ENCODE results near the gene HS6ST3. TPM values are rescaled to one million over a fixed set of nuclear protein-coding genes. Genes with fewer than 3 reads are reported as not detected.

Gene HS6ST3
- total RNA-seq, 1 donor from 2014 or later = under 0.01 TPM

DNA sequence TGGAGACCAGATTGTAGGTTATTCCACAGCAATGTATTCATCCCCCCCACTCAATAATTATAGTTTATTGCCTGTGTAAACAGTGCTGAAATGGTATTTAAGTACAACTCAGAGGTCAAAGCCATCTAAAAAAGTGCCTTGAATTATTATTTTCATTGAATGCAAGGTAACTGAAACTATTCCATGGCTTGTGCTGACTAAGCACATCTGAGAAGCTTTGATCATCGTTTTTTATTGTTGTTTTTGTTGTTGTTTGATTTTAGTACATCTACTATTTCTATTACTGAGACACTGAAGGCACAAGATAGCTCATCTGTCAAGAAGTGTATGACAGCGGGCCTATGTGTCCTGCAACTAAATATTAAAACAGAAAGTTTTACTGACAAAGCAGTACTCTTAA, 596.4 kb downstream of the HS6ST3 start:
- TF ChIP-seq CTCF (IDR thresholded peaks at IDR 0.05; ENCODE audit: insufficient read depth, low read length, severe bottlenecking) = no peak
- Histone ChIP-seq H3K27me3 (ENCODE audit: control insufficient read depth, insufficient read depth, low read length) (no peaks in the 10 kb centered on the region), H3K4me3 (ENCODE audit: low read depth, low read length) (no peak overlapping the region), H3K36me3 (ENCODE audit: control insufficient read depth, insufficient read depth, low read length) (no peaks in the 10 kb centered on the region)
- DNase-seq (ENCODE audit: low read depth) (no peak), FAIRE-seq (no peak)

DNA sequence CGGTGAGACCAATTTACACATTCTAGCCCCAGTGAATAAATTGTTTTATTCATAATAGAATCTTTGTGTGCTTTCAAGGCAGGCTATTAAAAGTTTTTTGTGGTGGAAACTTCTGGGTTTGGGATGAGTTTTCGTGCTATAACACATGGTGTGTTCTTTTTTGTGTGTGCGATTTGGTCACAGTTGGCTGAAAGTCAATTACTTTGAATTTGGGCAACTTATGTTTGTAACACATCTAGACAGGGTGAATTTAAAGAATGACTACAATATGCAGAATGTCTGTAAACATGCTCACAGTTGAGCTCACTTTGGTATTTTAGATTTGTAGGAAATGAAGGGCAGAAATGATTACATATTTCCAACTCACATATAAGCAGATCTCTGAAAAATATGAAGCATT, 597.3 kb downstream of the HS6ST3 start:
- no peak overlapping the region for H3K4me3 ChIP-seq (ENCODE audit: low read depth, low read length)
- no peaks in the 10 kb centered on the region for H3K36me3 ChIP-seq (ENCODE audit: control insufficient read depth, insufficient read depth, low read length)
- FAIRE-seq = no peak
- H3K27me3 ChIP-seq (ENCODE audit: control insufficient read depth, insufficient read depth, low read length) = no peaks in the 10 kb centered on the region
- no peak for TF ChIP-seq CTCF (IDR thresholded peaks at IDR 0.05; ENCODE audit: insufficient read depth, low read length, severe bottlenecking)
- no peak for DNase-seq (ENCODE audit: low read depth)

DNA sequence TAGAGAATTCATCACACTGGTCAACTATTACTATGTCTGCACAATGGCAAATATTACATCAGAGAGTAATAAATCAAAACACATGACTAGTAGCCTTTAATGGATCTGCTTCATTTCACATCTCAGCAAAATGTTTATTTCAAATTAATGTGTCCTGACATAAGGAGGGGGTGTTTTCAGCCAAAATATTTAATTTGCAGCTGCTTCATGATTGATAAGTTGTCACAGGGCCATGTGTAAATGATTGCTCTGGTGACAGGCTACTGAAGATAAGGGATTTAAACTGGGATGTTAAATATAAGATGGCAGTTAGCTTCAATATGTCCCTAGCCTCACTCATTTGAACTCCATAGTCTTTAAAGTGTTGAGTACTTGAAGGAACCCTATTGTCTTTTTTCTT, 601.1 kb downstream of the HS6ST3 start:
- no peak for FAIRE-seq
- H3K4me3 ChIP-seq (ENCODE audit: low read depth, low read length) = no peak overlapping the region
- H3K36me3 ChIP-seq (ENCODE audit: control insufficient read depth, insufficient read depth, low read length) = no peaks in the 10 kb centered on the region
- TF ChIP-seq CTCF (IDR thresholded peaks at IDR 0.05; ENCODE audit: insufficient read depth, low read length, severe bottlenecking) = no peak
- no peaks in the 10 kb centered on the region for H3K27me3 ChIP-seq (ENCODE audit: control insufficient read depth, insufficient read depth, low read length)
- no peak for DNase-seq (ENCODE audit: low read depth)

GRCh38 chr13:96696389-96696900, 606.5 kb downstream of the HS6ST3 start:
- TF ChIP-seq CTCF (IDR thresholded peaks at IDR 0.05; ENCODE audit: insufficient read depth, low read length, severe bottlenecking) = no peak
- no peaks in the 10 kb centered on the region for H3K36me3 ChIP-seq (ENCODE audit: control insufficient read depth, insufficient read depth, low read length)
- no peak for FAIRE-seq
- DNase-seq (ENCODE audit: low read depth) = no peak
- H3K27me3 ChIP-seq (ENCODE audit: control insufficient read depth, insufficient read depth, low read length) = no peaks in the 10 kb centered on the region
- H3K4me3 ChIP-seq (ENCODE audit: low read depth, low read length) = no peak overlapping the region

- H3K4me3 ChIP-seq (ENCODE audit: low read depth, low read length) = no peak overlapping the region
- DNase-seq (ENCODE audit: low read depth) (no peak), FAIRE-seq (no peak)
- no peaks in the 10 kb centered on the region for H3K36me3 ChIP-seq (ENCODE audit: control insufficient read depth, insufficient read depth, low read length)
- H3K27me3 ChIP-seq (ENCODE audit: control insufficient read depth, insufficient read depth, low read length) = no peaks in the 10 kb centered on the region
- no peak for TF ChIP-seq CTCF (IDR thresholded peaks at IDR 0.05; ENCODE audit: insufficient read depth, low read length, severe bottlenecking)
Observed at GRCh38 chr13:96700657-96701056, 610.8 kb downstream of the HS6ST3 start.

- no peaks in the 10 kb centered on the region for H3K36me3 ChIP-seq (ENCODE audit: control insufficient read depth, insufficient read depth, low read length)
- DNase-seq (ENCODE audit: low read depth) (no peak), FAIRE-seq (no peak)
- TF ChIP-seq CTCF (IDR thresholded peaks at IDR 0.05; ENCODE audit: insufficient read depth, low read length, severe bottlenecking) = no peak
- no peak overlapping the region for H3K4me3 ChIP-seq (ENCODE audit: low read depth, low read length)
- H3K27me3 ChIP-seq (ENCODE audit: control insufficient read depth, insufficient read depth, low read length) = no peaks in the 10 kb centered on the region
Observed at GRCh38 chr13:96707146-96707545, 617.2 kb downstream of the HS6ST3 start.

Measured in bronchial epithelial cell (primary cell).